Erythroblast (primary cell): Measurements from ENCODE around the gene GPR15LG.

Experiments used
- DNase-seq, 2 experiments: peaks; one replicate each; lab custom pipeline; 2025; lab: John Stamatoyannopoulos, UW
- GATA1 ChIP-seq: IDR thresholded peaks from 2 replicates; pipeline ENCODE4 v1.6.1; 2011; ENCODE audit warnings: low read depth, mild to moderate bottlenecking, control low read depth, low read length, moderate library complexity
- POLR2A ChIP-seq: IDR thresholded peaks from 2 replicates; pipeline ENCODE4 v1.6.1; 2011; ENCODE audit warnings: mild to moderate bottlenecking, low read length

GPR15LG gene

GRCh38 chr10:84173501-84173929, at the start of gene GPR15LG:
Gene GPR15LG, plus strand, starts transcription at chr10:84173801. Its CDS starts 51 bp downstream, at chr10:84173852.
- DNase-seq = no peak
- TF ChIP-seq GATA1 (no peak), POLR2A (no peak)

DNA sequence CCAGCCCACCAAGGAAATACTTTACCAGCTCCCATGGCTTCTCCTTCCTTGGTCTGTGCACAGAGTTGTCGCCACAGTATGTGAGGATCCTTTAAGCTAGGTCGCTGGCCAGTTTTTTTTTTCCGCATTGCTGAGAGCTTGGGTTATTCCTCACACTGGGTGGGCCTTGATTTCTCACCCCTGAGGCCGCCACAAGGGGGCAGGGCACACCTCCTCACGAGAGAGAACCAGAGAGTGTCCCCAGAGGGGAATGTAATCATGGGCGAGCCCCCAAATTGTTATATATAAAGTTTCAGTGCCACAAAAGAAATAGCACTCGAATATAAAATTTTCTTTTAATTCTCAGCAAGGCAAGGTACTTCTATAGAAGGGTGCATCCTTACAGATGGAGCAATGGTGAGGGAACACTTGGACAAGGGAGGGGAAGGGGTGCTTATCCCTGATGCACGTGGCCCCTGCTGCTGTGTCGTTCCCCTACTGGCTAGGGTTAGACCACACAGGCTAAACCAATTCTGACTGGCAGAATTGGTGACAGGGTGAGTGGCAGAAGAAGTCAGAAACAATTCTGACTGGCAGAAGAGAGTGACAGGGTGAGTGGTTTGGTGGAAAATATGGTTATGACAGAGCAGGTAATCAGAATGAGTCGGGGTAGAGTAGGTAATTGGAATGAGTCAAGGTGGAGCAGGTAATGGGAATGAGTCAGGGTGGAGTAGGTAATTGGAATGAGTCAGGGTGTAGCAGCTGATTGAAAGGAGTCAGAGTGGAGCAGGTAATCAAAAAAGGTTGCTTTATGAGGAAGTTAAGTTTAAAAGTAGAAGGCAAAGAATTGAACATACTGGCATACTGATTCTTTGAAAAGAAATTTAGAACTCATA, 47.5 kb upstream of the GPR15LG start:
- DNase-seq = peak; percentile 17 to 43

GRCh38 chr10:84126785-84127167, 46.8 kb upstream of the GPR15LG start:
- no peak for DNase-seq
- no peak for TF ChIP-seq POLR2A
- no peak for TF ChIP-seq GATA1

DNA sequence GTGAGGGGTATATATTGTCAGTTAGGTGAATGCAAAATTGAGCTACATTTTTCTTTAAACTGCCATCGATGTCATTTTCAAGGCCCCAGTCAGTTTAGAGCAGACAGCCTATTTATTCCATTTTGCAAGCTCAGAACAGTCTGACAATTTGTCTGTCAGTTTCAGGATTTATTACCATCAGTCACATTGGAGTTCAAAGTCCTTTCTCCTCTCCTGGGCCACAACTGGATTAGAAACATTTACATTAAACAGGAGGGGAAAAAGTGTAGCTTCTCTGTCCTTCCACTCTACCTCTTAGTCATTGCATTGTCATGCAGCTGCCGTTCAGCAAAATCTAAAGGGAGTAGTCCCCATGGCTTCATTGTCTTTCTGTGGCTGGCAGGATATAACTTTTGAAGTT, 37.8 kb upstream of the GPR15LG start:
- TF ChIP-seq POLR2A (no peak), GATA1 (no peak)
- DNase-seq = no peak

- TF ChIP-seq GATA1 (no peak), POLR2A (no peak)
- DNase-seq = no peak
Observed at GRCh38 chr10:84137811-84138210, 35.8 kb upstream of the GPR15LG start.

GRCh38 chr10:84138478-84139125, 35.0 kb upstream of the GPR15LG start:
- peak in 1 of 2 experiments; percentile 81 for DNase-seq
- no peak for TF ChIP-seq POLR2A
- no peak for TF ChIP-seq GATA1

GRCh38 chr10:84139126-84140035, 34.2 kb upstream of the GPR15LG start, which contains the start of gene GHITM:
Gene GHITM, plus strand, starts transcription at chr10:84139509. Its CDS starts 1,992 bp downstream, at chr10:84141501.
- TF ChIP-seq GATA1 (no peak), POLR2A (peak; percentile 96)
- peak; percentile 99 to 100 for DNase-seq

- peak; percentile 75 to 88 for DNase-seq
Observed at GRCh38 chr10:84140036-84140379, 33.6 kb upstream of the GPR15LG start.

GRCh38 chr10:84147347-84147746, 26.3 kb upstream of the GPR15LG start:
- no peak for DNase-seq
- TF ChIP-seq POLR2A = no peak
- no peak for TF ChIP-seq GATA1

More at GRCh38 chr10:84140036-84140379, 33.6 kb upstream of the GPR15LG start:
- TF ChIP-seq GATA1 (no peak), POLR2A (no peak)

GRCh38 chr10:84148006-84148597, 25.5 kb upstream of the GPR15LG start:
- DNase-seq = peak; percentile 63 to 73

GRCh38 chr10:84149854-84150253, 23.7 kb upstream of the GPR15LG start:
- TF ChIP-seq POLR2A = no peak
- TF ChIP-seq GATA1 = no peak
- no peak for DNase-seq

DNA sequence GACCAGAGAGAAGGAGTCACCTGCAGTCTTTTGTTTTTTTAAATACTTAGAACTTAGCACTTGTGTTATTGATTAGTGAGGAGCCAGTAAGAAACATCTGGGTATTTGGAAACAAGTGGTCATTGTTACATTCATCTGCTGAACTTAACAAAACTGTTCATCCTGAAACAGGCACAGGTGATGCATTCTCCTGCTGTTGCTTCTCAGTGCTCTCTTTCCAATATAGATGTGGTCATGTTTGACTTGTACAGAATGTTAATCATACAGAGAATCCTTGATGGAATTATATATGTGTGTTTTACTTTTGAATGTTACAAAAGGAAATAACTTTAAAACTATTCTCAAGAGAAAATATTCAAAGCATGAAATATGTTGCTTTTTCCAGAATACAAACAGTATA, 20.8 kb upstream of the GPR15LG start:
- no peak for DNase-seq
- no peak for TF ChIP-seq POLR2A
- no peak for TF ChIP-seq GATA1

GRCh38 chr10:84155521-84155920, 18.1 kb upstream of the GPR15LG start:
- no peak for TF ChIP-seq GATA1
- TF ChIP-seq POLR2A = no peak
- DNase-seq = no peak
